MM.1S (cell line): ENCODE data around the gene PEX14.

Source experiments
- CTCF ChIP-seq: fragments of 300-600 bp; sonication (generic); IDR thresholded peaks from 2 replicates; pipeline ENCODE4 v1.5.1; 2016; ENCODE audit warnings: antibody characterized with exemption, low read length, mixed read lengths
- EZH2 ChIP-seq: fragments of 300-600 bp; sonication (generic); optimal IDR thresholded peaks from 2 replicates; pipeline ENCODE3; 2017; ENCODE audit warnings: low read depth, mild to moderate bottlenecking, antibody characterized with exemption, low read length, mixed read lengths
- EZH2phosphoT487 ChIP-seq: fragments of 300-600 bp; sonication (generic); IDR thresholded peaks from 2 replicates; pipeline ENCODE4 v1.6.1; 2018; ENCODE audit warnings: antibody characterized with exemption, low read length

- TF ChIP-seq CTCF (no peak), EZH2 (no peak), EZH2phosphoT487 (no peak)
Measured at GRCh38 chr1:10679496-10680220, 204.9 kb downstream of the PEX14 start.
